NCI-H526 treated with DMSO at 0.1 percent for 48 hours (cell line): ENCODE measurements around the gene NIP7.
A peak's percentile ranks its signal among the peaks of the same experiment; 100 is the strongest.
"Not testable (repeated sequence)": the region's sequence is repeated elsewhere in the genome, so short reads cannot be mapped to it uniquely, and the experiment has no call there.

Experiments used
- DNase-seq: peaks from one replicate; lab custom pipeline; 2025; lab: John Stamatoyannopoulos, UW

Gene NIP7

GRCh38 chr16:69339289-69340094 is at the start of gene NIP7, which contains the start of gene COG8:
NIP7 (plus strand) TSS chr16:69339772; CDS start chr16:69339830, 58 bp downstream.
COG8 (minus strand) TSS chr16:69339564; CDS start chr16:69339552, 12 bp downstream.
- peak; percentile 90 for DNase-seq

- not testable (repeated sequence) for DNase-seq
These were observed 47.9 kb upstream of the NIP7 start for GRCh38 chr16:69291657-69292056.

- DNase-seq, result no peak
These were observed 46.2 kb upstream of the NIP7 start for GRCh38 chr16:69293401-69293800.

GRCh38 chr16:69294051-69294450 is 45.5 kb upstream of the NIP7 start:
- DNase-seq, result no peak

GRCh38 chr16:69296771-69297170 is 42.8 kb upstream of the NIP7 start:
- not testable (repeated sequence) for DNase-seq

GRCh38 chr16:69298261-69298660 is 41.3 kb upstream of the NIP7 start:
- DNase-seq, result no peak

- no peak for DNase-seq
These were observed 38.4 kb upstream of the NIP7 start for GRCh38 chr16:69301187-69301586.

- DNase-seq, result no peak
These were observed 37.7 kb upstream of the NIP7 start for GRCh38 chr16:69301861-69302260.

GRCh38 chr16:69302301-69302700 is 37.3 kb upstream of the NIP7 start:
- DNase-seq, result no peak

- no peak for DNase-seq
These were observed 33.5 kb upstream of the NIP7 start for GRCh38 chr16:69306031-69306430.

GRCh38 chr16:69307091-69307490 is 32.5 kb upstream of the NIP7 start:
- DNase-seq, result no peak

GRCh38 chr16:69307856-69308255 is 31.7 kb upstream of the NIP7 start:
- no peak for DNase-seq

- DNase-seq, result no peak
These were observed 30.3 kb upstream of the NIP7 start for GRCh38 chr16:69309316-69309715.

GRCh38 chr16:69310653-69311532 is 28.7 kb upstream of the NIP7 start, which contains the start of gene VPS4A:
VPS4A (plus strand) TSS chr16:69311350; CDS start chr16:69311512, 162 bp downstream.
- peak; percentile 85 for DNase-seq

GRCh38 chr16:69311533-69312387 is 27.8 kb upstream of the NIP7 start:
- no peak for DNase-seq

GRCh38 chr16:69313469-69313868 is 26.1 kb upstream of the NIP7 start:
- DNase-seq, result no peak

GRCh38 chr16:69314534-69314933 is 25.0 kb upstream of the NIP7 start:
- no peak for DNase-seq

- no peak for DNase-seq
These were observed 23.9 kb upstream of the NIP7 start for GRCh38 chr16:69315486-69316311.

GRCh38 chr16:69316595-69317034 is 23.0 kb upstream of the NIP7 start:
- no peak for DNase-seq

- DNase-seq, result no peak
These were observed 21.2 kb upstream of the NIP7 start for GRCh38 chr16:69318177-69318910.
